K562 (cell line): ENCODE measurements around the gene ARHGAP24.

Source experiments
- ATF3 ChIP-seq, 2 experiments: fragments of 450-650 bp in 1 of 2; sonication (generic) in 1 of 2; formaldehyde crosslinking in 1 of 2; IDR thresholded peaks in 1 of 2; conservative IDR thresholded peaks in 1 of 2; 2 replicates each; pipeline versions ENCODE4 v1.6.1 to v1.8.1; 2016 to 2023; ENCODE audit warnings: mild to moderate bottlenecking in 2 of 2, moderate library complexity in 2 of 2, inconsistent platforms in 1 of 2, missing genetic modification reagents in 1 of 2
- ETS2 ChIP-seq: IDR thresholded peaks from 2 replicates; pipeline ENCODE4 v1.6.1; 2016; ENCODE audit warnings: borderline replicate concordance, missing genetic modification characterization, mild to moderate bottlenecking, moderate library complexity, missing compliant biosample characterization; ENCODE audit not compliant: poor library complexity, severe bottlenecking
- FOS ChIP-seq: IDR thresholded peaks from 3 replicates; pipeline ENCODE4 v1.6.1; 2011; ENCODE audit not compliant: insufficient read length; ENCODE audit errors: extremely low read depth
- LEF1 ChIP-seq: fragments of 450-650 bp; IDR thresholded peaks from 2 replicates; pipeline ENCODE4 v1.6.1; 2016; ENCODE audit warnings: mild to moderate bottlenecking
- MXI1 ChIP-seq: IDR thresholded peaks from 2 replicates; pipeline ENCODE4 v1.6.1; 2011; ENCODE audit warnings: low read depth, mild to moderate bottlenecking, improper control_type of control experiment, low read length
- POLR2AphosphoS5 ChIP-seq: IDR thresholded peaks from 2 replicates; pipeline ENCODE4 v1.6.1; 2011; ENCODE audit warnings: mild to moderate bottlenecking, low read depth, low read length, moderate library complexity; ENCODE audit not compliant: control insufficient read depth, insufficient read depth
- PRPF4 ChIP-seq: fragments of 200-400 bp; formaldehyde crosslinking; IDR thresholded peaks from one replicate; pipeline ENCODE4 v1.6.1; 2017; ENCODE audit warnings: low read length, low read depth, mild to moderate bottlenecking; ENCODE audit not compliant: insufficient read depth, poor library complexity, severe bottlenecking
- PYGO2 ChIP-seq: fragments of 450-650 bp; IDR thresholded peaks from 2 replicates; pipeline ENCODE4 v1.6.1; 2016; ENCODE audit warnings: mild to moderate bottlenecking, missing genetic modification characterization, moderate library complexity, missing compliant biosample characterization
- TBP ChIP-seq: optimal IDR thresholded peaks from 2 replicates; pipeline ENCODE3; 2011; ENCODE audit warnings: low read depth, low read length, improper control_type of control experiment
- ZHX1 ChIP-seq: fragments of 150-350 bp; conservative IDR thresholded peaks from 2 replicates; pipeline ENCODE4 v1.6.1; 2014; ENCODE audit warnings: low read length
- TF ChIP-seq, protein P1 (sequence below), 2 experiments: fragments of 200-800 bp in 1 of 2; sonication (Bioruptor generic) in 1 of 2; sonication (generic) in 1 of 2; formaldehyde crosslinking in 1 of 2; IDR thresholded peaks in 1 of 2; conservative IDR thresholded peaks in 1 of 2; 2 replicates each; pipeline versions ENCODE4 v1.5.0 to v1.6.1; 2016 to 2020; ENCODE audit warnings: missing compliant biosample characterization in 1 of 2, missing genetic modification characterization in 1 of 2, missing genetic modification reagents in 1 of 2
- TF ChIP-seq, protein P2 (sequence below), 3 experiments: IDR thresholded peaks in 2 of 3; conservative IDR thresholded peaks in 1 of 3; 2 replicates each; pipeline ENCODE4 v1.5.1; 2011 to 2012; ENCODE audit warnings: low read length in 3 of 3, mild to moderate bottlenecking in 3 of 3, control low read depth in 2 of 3, improper control_type of control experiment in 1 of 3, inconsistent platforms in 1 of 3, low read depth in 1 of 3, mixed read lengths in 1 of 3, moderate library complexity in 1 of 3; ENCODE audit not compliant: insufficient read depth in 2 of 3
- TF ChIP-seq, protein P3 (sequence below): fragments of 200-400 bp; formaldehyde crosslinking; IDR thresholded peaks from 2 replicates; pipeline ENCODE4 v1.6.1; 2017; ENCODE audit warnings: mild to moderate bottlenecking, low read depth, low read length, moderate library complexity

DNA sequence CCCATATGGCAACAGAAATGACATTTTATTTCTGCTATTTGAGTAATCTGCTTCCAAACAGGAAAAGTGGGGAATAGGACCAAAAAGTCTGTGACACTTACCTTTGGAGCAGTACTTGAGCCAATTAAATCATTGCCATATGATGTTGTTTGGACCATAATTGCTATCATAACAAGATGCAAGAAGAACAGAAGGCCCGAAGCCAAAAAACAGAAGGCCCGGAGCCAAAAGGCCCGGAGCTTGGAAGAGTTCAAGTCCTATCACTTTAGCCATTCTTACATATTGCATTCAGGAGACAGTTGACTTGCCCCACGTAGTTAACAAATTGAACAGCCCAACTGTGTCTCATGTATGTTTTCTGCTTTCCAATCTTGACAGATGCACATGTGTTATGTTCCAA is 285.6 kb downstream of the ARHGAP24 start:
- TF ChIP-seq PRPF4 (no peak), TBP (no peak), POLR2AphosphoS5 (no peak), PYGO2 (tag) (no peak), ETS2 (tag) (no peak), ATF3 (IDR thresholded peaks at IDR 0.05) (no peak), ATF3 (CRISPR knock-in tag; conservative IDR thresholded peaks at IDR 0.05) (no peak), ZHX1 (no peak), FOS (no peak), LEF1 (no peak), MXI1 (no peak)
- TF ChIP-seq, protein P1, sequence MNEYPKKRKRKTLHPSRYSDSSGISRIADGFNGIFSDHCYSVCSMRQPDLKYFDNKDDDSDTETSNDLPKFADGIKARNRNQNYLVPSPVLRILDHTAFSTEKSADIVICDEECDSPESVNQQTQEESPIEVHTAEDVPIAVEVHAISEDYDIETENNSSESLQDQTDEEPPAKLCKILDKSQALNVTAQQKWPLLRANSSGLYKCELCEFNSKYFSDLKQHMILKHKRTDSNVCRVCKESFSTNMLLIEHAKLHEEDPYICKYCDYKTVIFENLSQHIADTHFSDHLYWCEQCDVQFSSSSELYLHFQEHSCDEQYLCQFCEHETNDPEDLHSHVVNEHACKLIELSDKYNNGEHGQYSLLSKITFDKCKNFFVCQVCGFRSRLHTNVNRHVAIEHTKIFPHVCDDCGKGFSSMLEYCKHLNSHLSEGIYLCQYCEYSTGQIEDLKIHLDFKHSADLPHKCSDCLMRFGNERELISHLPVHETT (CRISPR knock-in tag; conservative IDR thresholded peaks at IDR 0.05 in 1 of 2, IDR thresholded peaks at IDR 0.05 in 1 of 2), result no peak
- TF ChIP-seq, protein P2, sequence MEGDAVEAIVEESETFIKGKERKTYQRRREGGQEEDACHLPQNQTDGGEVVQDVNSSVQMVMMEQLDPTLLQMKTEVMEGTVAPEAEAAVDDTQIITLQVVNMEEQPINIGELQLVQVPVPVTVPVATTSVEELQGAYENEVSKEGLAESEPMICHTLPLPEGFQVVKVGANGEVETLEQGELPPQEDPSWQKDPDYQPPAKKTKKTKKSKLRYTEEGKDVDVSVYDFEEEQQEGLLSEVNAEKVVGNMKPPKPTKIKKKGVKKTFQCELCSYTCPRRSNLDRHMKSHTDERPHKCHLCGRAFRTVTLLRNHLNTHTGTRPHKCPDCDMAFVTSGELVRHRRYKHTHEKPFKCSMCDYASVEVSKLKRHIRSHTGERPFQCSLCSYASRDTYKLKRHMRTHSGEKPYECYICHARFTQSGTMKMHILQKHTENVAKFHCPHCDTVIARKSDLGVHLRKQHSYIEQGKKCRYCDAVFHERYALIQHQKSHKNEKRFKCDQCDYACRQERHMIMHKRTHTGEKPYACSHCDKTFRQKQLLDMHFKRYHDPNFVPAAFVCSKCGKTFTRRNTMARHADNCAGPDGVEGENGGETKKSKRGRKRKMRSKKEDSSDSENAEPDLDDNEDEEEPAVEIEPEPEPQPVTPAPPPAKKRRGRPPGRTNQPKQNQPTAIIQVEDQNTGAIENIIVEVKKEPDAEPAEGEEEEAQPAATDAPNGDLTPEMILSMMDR (IDR thresholded peaks at IDR 0.05 in 2 of 3, conservative IDR thresholded peaks at IDR 0.05 in 1 of 3; ENCODE audit: insufficient read depth in 2 of 3, low read depth in 1 of 3, low read length in 3 of 3), result no peak
- TF ChIP-seq, protein P3, sequence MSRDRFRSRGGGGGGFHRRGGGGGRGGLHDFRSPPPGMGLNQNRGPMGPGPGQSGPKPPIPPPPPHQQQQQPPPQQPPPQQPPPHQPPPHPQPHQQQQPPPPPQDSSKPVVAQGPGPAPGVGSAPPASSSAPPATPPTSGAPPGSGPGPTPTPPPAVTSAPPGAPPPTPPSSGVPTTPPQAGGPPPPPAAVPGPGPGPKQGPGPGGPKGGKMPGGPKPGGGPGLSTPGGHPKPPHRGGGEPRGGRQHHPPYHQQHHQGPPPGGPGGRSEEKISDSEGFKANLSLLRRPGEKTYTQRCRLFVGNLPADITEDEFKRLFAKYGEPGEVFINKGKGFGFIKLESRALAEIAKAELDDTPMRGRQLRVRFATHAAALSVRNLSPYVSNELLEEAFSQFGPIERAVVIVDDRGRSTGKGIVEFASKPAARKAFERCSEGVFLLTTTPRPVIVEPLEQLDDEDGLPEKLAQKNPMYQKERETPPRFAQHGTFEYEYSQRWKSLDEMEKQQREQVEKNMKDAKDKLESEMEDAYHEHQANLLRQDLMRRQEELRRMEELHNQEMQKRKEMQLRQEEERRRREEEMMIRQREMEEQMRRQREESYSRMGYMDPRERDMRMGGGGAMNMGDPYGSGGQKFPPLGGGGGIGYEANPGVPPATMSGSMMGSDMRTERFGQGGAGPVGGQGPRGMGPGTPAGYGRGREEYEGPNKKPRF, result no peak
